Endothelial cell of umbilical vein (primary cell): ENCODE data around the gene SLC7A4. TPM values are rescaled to one million over a fixed set of nuclear protein-coding genes. Genes with fewer than 3 reads are reported as not detected.

Experiments
- BruUV-seq: library from RNA; stranded (reverse); fragments of 400-500 nt; replicated peaks from 2 replicates; lab custom pipeline; 2021; lab: Mats Ljungman, UMichigan
- CTCF ChIA-PET: fragments of 300-600, 350-600 bp; sonication (Branson Sonifier 250); formaldehyde crosslinking; loops from one replicate; lab custom pipeline; 2021; ENCODE audit warnings: antibody characterized with exemption, inconsistent platforms; lab: Charles Lee
- POLR2A ChIA-PET: fragments of 300-600, 350-600 bp; sonication (Branson Sonifier 250); formaldehyde crosslinking; loops from one replicate; lab custom pipeline; 2021; ENCODE audit warnings: antibody characterized with exemption, inconsistent platforms; lab: Charles Lee
- DNase-seq: peaks from one replicate; pipeline ENCODE4 v3.0.0-alpha.2; 2011; ENCODE audit warnings: low read depth, low spot score
- FAIRE-seq: peaks from 2 replicates; lab custom pipeline; 2011; peaks lifted over from hg19 to GRCh38; lab: Jason Lieb, UNC
- H2AFZ ChIP-seq: 2 replicates; pipeline ENCODE4 v1.6.0; 2012; ENCODE audit warnings: low read depth, low read length, control low read depth, inconsistent platforms
- H3K27ac ChIP-seq: 2 replicates; pipeline ENCODE4 v1.5.1; 2011; ENCODE audit warnings: low read depth, mild to moderate bottlenecking, control low read depth, low read length, moderate library complexity; ENCODE audit not compliant: insufficient read depth
- H3K27me3 ChIP-seq, 2 experiments: 2 replicates each; pipeline versions ENCODE4 v1.6.0 to v1.6.1; 2011; ENCODE audit warnings: low read length in 2 of 2, mixed read lengths in 1 of 2; ENCODE audit not compliant: control insufficient read depth in 2 of 2, insufficient read depth in 2 of 2
- H3K36me3 ChIP-seq, 2 experiments: 2 replicates in 1 of 2; 3 replicates in 1 of 2; pipeline ENCODE4 v1.5.1; 2011; ENCODE audit warnings: low read length in 2 of 2, mild to moderate bottlenecking in 1 of 2, moderate library complexity in 1 of 2; ENCODE audit not compliant: control insufficient read depth in 2 of 2, insufficient read depth in 2 of 2; ENCODE audit errors: extremely low read depth in 1 of 2
- H3K4me1 ChIP-seq: 3 replicates; pipeline ENCODE4 v1.5.1; 2011; ENCODE audit warnings: mild to moderate bottlenecking, low read length; ENCODE audit not compliant: control insufficient read depth, insufficient read depth; ENCODE audit errors: extremely low read depth
- H3K4me2 ChIP-seq: 2 replicates; pipeline ENCODE4 v1.6.1; 2011; ENCODE audit warnings: low read length, control low read depth, mixed read lengths; ENCODE audit not compliant: insufficient read depth
- H3K4me3 ChIP-seq, 3 experiments: fragments of 200-600 bp in 1 of 3; sonication (generic), shearing (Covaris generic) in 1 of 3; replicated peaks in 1 of 3; 2 replicates each; pipeline ENCODE4 v1.5.1; 2011 to 2016; ENCODE audit warnings: control low read depth in 3 of 3, low read length in 3 of 3, mild to moderate bottlenecking in 2 of 3, inconsistent platforms in 1 of 3, low read depth in 1 of 3, moderate library complexity in 1 of 3; ENCODE audit not compliant: insufficient read depth in 1 of 3
- H3K79me2 ChIP-seq: 2 replicates; pipeline ENCODE4 v1.6.0; 2012; ENCODE audit warnings: low read length, inconsistent platforms; ENCODE audit not compliant: control insufficient read depth, insufficient read depth
- H3K9ac ChIP-seq: replicated peaks from 2 replicates; pipeline ENCODE3; 2011; ENCODE audit warnings: low read length, control low read depth; ENCODE audit not compliant: insufficient read depth; ENCODE audit errors: extremely low read depth
- H3K9me1 ChIP-seq: replicated peaks from 3 replicates; pipeline ENCODE4 v1.6.0; 2011; ENCODE audit warnings: mild to moderate bottlenecking, low read length; ENCODE audit not compliant: control insufficient read depth, insufficient read depth; ENCODE audit errors: extremely low read depth
- H3K9me3 ChIP-seq: replicated peaks from 2 replicates; pipeline ENCODE4 v1.5.1; 2012; ENCODE audit warnings: low read length, inconsistent platforms; ENCODE audit not compliant: control insufficient read depth, insufficient read depth
- H4K20me1 ChIP-seq: replicated peaks from 2 replicates; pipeline ENCODE3; 2011; ENCODE audit warnings: mild to moderate bottlenecking, low read length; ENCODE audit not compliant: control insufficient read depth, insufficient read depth; ENCODE audit errors: extremely low read depth
- CTCF ChIP-seq, 2 donors: IDR thresholded peaks; 1 replicate in 1 of 2; 2 replicates in 1 of 2; pipeline ENCODE4 v1.5.1; 2011; ENCODE audit warnings: low read length in 2 of 2, mild to moderate bottlenecking in 2 of 2, moderate library complexity in 2 of 2, control low read depth in 1 of 2, inconsistent platforms in 1 of 2, low read depth in 1 of 2; ENCODE audit not compliant: insufficient read depth in 1 of 2; ENCODE audit errors: extremely low read depth in 1 of 2
- EZH2 ChIP-seq: IDR thresholded peaks from 2 replicates; pipeline ENCODE4 v1.6.1; 2012; ENCODE audit warnings: borderline replicate concordance, low read depth, mild to moderate bottlenecking, moderate library complexity, low read length, inconsistent platforms; ENCODE audit not compliant: severe bottlenecking
- FOS ChIP-seq: IDR thresholded peaks from 2 replicates; pipeline ENCODE4 v1.6.1; 2011; ENCODE audit warnings: mild to moderate bottlenecking, low read length, moderate library complexity, borderline replicate concordance; ENCODE audit not compliant: insufficient read depth
- GATA2 ChIP-seq: IDR thresholded peaks from 2 replicates; pipeline ENCODE4 v1.7.0; 2011; ENCODE audit warnings: low read depth, mild to moderate bottlenecking, moderate library complexity, mixed read lengths, low read length; ENCODE audit not compliant: insufficient read length, insufficient read depth
- JUN ChIP-seq: IDR thresholded peaks from 2 replicates; pipeline ENCODE4 v1.6.1; 2011; ENCODE audit warnings: borderline replicate concordance, low read depth; ENCODE audit not compliant: insufficient read length, insufficient read depth
- MAX ChIP-seq: IDR thresholded peaks from 2 replicates; pipeline ENCODE4 v1.6.1; 2011; ENCODE audit not compliant: insufficient read depth, insufficient read length
- MYC ChIP-seq: IDR thresholded peaks from one replicate; pipeline ENCODE4 v1.6.1; 2011; ENCODE audit warnings: mild to moderate bottlenecking, low read depth, low read length
- POLR2A ChIP-seq: IDR thresholded peaks from 2 replicates; pipeline ENCODE4 v1.6.1; 2012; ENCODE audit warnings: low read depth, mild to moderate bottlenecking, control low read depth, low read length
- POLR2AphosphoS5 ChIP-seq: IDR thresholded peaks from 2 replicates; pipeline ENCODE4 v1.6.1; 2012; ENCODE audit warnings: low read depth, mild to moderate bottlenecking, control low read depth, low read length, moderate library complexity; ENCODE audit not compliant: insufficient read depth
- dilution Hi-C: fragments of 300-500 bp; cut with MboI; formaldehyde crosslinking; loops from one replicate; pipeline ENCODE4 v1.15.0; 2019; ENCODE audit warnings: low sequenced_read_pairs; ENCODE audit not compliant: extremely low pct_ligation_motif_present
- intact Hi-C: fragments of 100-400 bp; cut with micrococcal nuclease; formaldehyde crosslinking; loops from one replicate; pipeline ENCODE4 v1.10.0; 2022
- polyA plus RNA-seq, 4 experiments: library from polyadenylated mRNA; depleted of rRNA in 3 of 4; stranded (reverse) in 3 of 4; unstranded in 1 of 4; fragments of >200 nt; gene quantifications; 2 replicates each; pipeline versions ENCODE4 v1.2.1 to v1.2.3, GENCODE V29; 2011 to 2012; ENCODE audit warnings: missing spikeins in 1 of 4
- total RNA-seq: library from RNA; stranded (reverse); gene quantifications from 2 replicates; pipeline ENCODE4 v1.2.3, GENCODE V29; 2021

The SLC7A4 gene
- total and polyA plus RNA-seq, 2 donors (not counting 3 experiments of a cell fraction or from before 2014, with no cell fraction given) = not detected

- Histone ChIP-seq H3K4me2 (no peak overlapping the region), H3K27ac (no peak overlapping the region), H4K20me1 (no peaks in the 10 kb centered on the region), H3K9ac (no peak overlapping the region), H3K27me3 (peaks cover 27 to 29% of the 10 kb centered on the region in 2 experiments), H3K9me1 (no peaks in the 10 kb centered on the region), H3K36me3 (no peaks in the 10 kb centered on the region), H3K9me3 (no peaks in the 10 kb centered on the region), H3K79me2 (no peaks in the 10 kb centered on the region), H3K4me3 (no peak overlapping the region), H3K4me1 (no peaks in the 10 kb centered on the region), H2AFZ (no peak overlapping the region)
- dilution Hi-C loops = no loop called here
- BruUV-seq = no TSS peak
- intact Hi-C loops = no loop called here
- TF ChIP-seq FOS (no peak), CTCF (IDR thresholded peaks at IDR 0.05; ENCODE audit: extremely low read depth in 1 of 2, insufficient read depth in 1 of 2, low read depth in 1 of 2, low read length in 2 of 2) (no peak), MYC (no peak), EZH2 (no peak), POLR2A (no peak), MAX (no peak), JUN (no peak), POLR2AphosphoS5 (no peak), GATA2 (no peak)
- FAIRE-seq (no peak), DNase-seq (no peak)
- ChIA-PET CTCF (no interaction called here), POLR2A (no interaction called here)
These were observed 1.5 kb upstream of the SLC7A4 start for GRCh38 chr22:21033895-21034294.
